PFSK-1 (cell line): ENCODE results near the gene TTLL11.

Source experiments
- FOXP2 ChIP-seq: optimal IDR thresholded peaks from 2 replicates; pipeline ENCODE3; 2011; ENCODE audit warnings: borderline replicate concordance, control low read depth, inconsistent platforms; ENCODE audit not compliant: insufficient read depth; ENCODE audit errors: extremely low read length, extremely low read depth
- POLR2AphosphoS5 ChIP-seq: IDR thresholded peaks from 2 replicates; pipeline ENCODE4 v1.6.1; 2012; ENCODE audit warnings: low read depth, mild to moderate bottlenecking, control low read depth, low read length, moderate library complexity
- REST ChIP-seq, 2 experiments: IDR thresholded peaks; 2 replicates each; pipeline versions ENCODE4 v1.6.1 to v1.8.0; 2011 to 2012; ENCODE audit warnings: low read depth in 2 of 2, low read length in 2 of 2, control low read depth in 1 of 2, inconsistent platforms in 1 of 2, mild to moderate bottlenecking in 1 of 2, moderate library complexity in 1 of 2; ENCODE audit not compliant: insufficient read depth in 1 of 2
- SIN3A ChIP-seq: IDR thresholded peaks from 2 replicates; pipeline ENCODE4 v1.6.1; 2012; ENCODE audit warnings: mild to moderate bottlenecking, low read length, moderate library complexity, borderline replicate concordance; ENCODE audit not compliant: insufficient read depth
- TAF1 ChIP-seq: IDR thresholded peaks from 2 replicates; pipeline ENCODE4 v1.6.1; 2012; ENCODE audit warnings: low read length, control low read depth, borderline replicate concordance; ENCODE audit not compliant: insufficient read depth

Gene TTLL11

GRCh38 chr9:122040561-122041242 lies 52.4 kb downstream of the TTLL11 start:
- TF ChIP-seq TAF1, result no peak
- TF ChIP-seq POLR2AphosphoS5, result no peak
- no peak for TF ChIP-seq SIN3A
- TF ChIP-seq REST (IDR thresholded peaks at IDR 0.05; ENCODE audit: insufficient read depth in 1 of 2, low read depth in 2 of 2, low read length in 2 of 2), result no peak
- no peak for TF ChIP-seq FOXP2

GRCh38 chr9:122039234-122039633 lies 53.9 kb downstream of the TTLL11 start:
- no peak for TF ChIP-seq FOXP2
- no peak for TF ChIP-seq SIN3A
- no peak for TF ChIP-seq POLR2AphosphoS5
- TF ChIP-seq REST (IDR thresholded peaks at IDR 0.05; ENCODE audit: insufficient read depth in 1 of 2, low read depth in 2 of 2, low read length in 2 of 2), result no peak
- TF ChIP-seq TAF1, result no peak

- no peak for TF ChIP-seq TAF1
- no peak for TF ChIP-seq SIN3A
- no peak for TF ChIP-seq FOXP2
- TF ChIP-seq POLR2AphosphoS5, result no peak
- no peak for TF ChIP-seq REST (IDR thresholded peaks at IDR 0.05; ENCODE audit: insufficient read depth in 1 of 2, low read depth in 2 of 2, low read length in 2 of 2)
Measured at GRCh38 chr9:122036988-122037387, 56.1 kb downstream of the TTLL11 start.

GRCh38 chr9:122036408-122036807 lies 56.7 kb downstream of the TTLL11 start:
- TF ChIP-seq TAF1 (no peak), FOXP2 (no peak), SIN3A (no peak), POLR2AphosphoS5 (no peak), REST (IDR thresholded peaks at IDR 0.05; ENCODE audit: insufficient read depth in 1 of 2, low read depth in 2 of 2, low read length in 2 of 2) (no peak)
